Measurements from ENCODE around the gene LRTM2. TPM values are rescaled to one million over a fixed set of nuclear protein-coding genes. Genes with fewer than 3 reads are reported as not detected.

LRTM2 gene
- total and polyA plus RNA-seq, 2 experiments from 2014 or later: not detected

DNA sequence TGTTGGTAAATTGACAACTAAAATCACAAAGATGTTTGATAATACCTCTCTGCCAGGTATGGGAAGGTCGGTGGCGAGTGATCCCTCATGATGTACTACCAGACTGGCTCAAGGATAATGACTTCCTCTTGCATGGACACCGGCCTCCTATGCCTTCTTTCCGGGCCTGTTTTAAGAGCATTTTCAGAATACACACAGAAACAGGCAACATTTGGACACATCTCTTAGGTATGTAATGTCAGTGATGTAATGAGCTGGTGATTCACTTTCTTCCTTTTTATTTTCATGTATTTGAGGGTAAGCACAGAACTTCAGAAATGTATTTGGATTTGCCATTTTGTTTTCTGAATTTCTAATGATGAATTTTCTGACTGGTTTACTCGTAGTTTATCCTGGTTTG lies 42.6 kb upstream of the LRTM2 start:
- no peak for DNase-seq (ENCODE audit: low spot score)
- Histone ChIP-seq H3K9me2 (replicated peaks; ENCODE audit: insufficient read depth) (no peaks in the 10 kb centered on the region), H3K4me3 (no peak overlapping the region), H3K27me3 (no peaks in the 10 kb centered on the region), H3K9me3 (ENCODE audit: low read depth) (no peaks in the 10 kb centered on the region), H3K79me2 (peaks cover 23% of the 10 kb centered on the region), H3K36me3 (replicated peaks; ENCODE audit: insufficient read depth, low read depth) (no peaks in the 10 kb centered on the region), H3K27ac (no peak overlapping the region), H3K4me1 (ENCODE audit: insufficient read depth) (peaks cover 20% of the 10 kb centered on the region), H3K4me2 (no peak overlapping the region), H4K20me1 (ENCODE audit: insufficient read depth, poor library complexity, severe bottlenecking) (peaks cover 2% of the 10 kb centered on the region), H2AFZ (no peak overlapping the region)
- no peak for TF ChIP-seq EZH2phosphoT487 (IDR thresholded peaks at IDR 0.05; ENCODE audit: low read depth, severe bottlenecking, unreplicated experiment)
- no peak for TF ChIP-seq EZH2 (IDR thresholded peaks at IDR 0.05; ENCODE audit: borderline replicate concordance)
- TF ChIP-seq, protein P1, sequence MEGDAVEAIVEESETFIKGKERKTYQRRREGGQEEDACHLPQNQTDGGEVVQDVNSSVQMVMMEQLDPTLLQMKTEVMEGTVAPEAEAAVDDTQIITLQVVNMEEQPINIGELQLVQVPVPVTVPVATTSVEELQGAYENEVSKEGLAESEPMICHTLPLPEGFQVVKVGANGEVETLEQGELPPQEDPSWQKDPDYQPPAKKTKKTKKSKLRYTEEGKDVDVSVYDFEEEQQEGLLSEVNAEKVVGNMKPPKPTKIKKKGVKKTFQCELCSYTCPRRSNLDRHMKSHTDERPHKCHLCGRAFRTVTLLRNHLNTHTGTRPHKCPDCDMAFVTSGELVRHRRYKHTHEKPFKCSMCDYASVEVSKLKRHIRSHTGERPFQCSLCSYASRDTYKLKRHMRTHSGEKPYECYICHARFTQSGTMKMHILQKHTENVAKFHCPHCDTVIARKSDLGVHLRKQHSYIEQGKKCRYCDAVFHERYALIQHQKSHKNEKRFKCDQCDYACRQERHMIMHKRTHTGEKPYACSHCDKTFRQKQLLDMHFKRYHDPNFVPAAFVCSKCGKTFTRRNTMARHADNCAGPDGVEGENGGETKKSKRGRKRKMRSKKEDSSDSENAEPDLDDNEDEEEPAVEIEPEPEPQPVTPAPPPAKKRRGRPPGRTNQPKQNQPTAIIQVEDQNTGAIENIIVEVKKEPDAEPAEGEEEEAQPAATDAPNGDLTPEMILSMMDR (IDR thresholded peaks at IDR 0.05; ENCODE audit: poor library complexity): no peak
- 93% methylated on average over 5 of the region's 5 CpGs for WGBS (ENCODE audit: low lambda C conversion rate, missing lambda C conversion rate)

DNA sequence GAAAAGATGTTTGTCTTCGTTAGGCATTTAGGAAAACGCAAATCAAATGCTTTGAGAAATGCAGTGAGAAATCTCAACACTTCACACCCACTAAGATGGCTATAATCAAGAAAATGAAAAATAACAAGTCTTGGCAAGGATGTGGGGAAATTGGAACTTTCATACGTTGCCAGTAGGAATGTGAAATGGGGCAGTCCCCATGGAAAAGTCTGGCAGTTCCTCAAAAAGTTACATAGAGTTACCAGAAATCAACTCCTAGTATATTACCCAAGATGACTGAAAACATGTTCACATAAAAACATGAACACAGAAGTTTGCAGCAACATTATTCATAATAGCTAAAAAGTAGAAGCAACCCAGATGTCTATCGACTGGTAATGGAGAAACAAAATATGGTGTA lies 41.5 kb upstream of the LRTM2 start:
- DNase-seq (ENCODE audit: low spot score): no peak
- no peaks in the 10 kb centered on the region for H3K36me3 ChIP-seq (replicated peaks; ENCODE audit: insufficient read depth, low read depth)
- peaks cover 21% of the 10 kb centered on the region for H3K79me2 ChIP-seq
- WGBS (ENCODE audit: low lambda C conversion rate, missing lambda C conversion rate): 96% methylated on average over 4 of the region's 4 CpGs
- H3K27me3 ChIP-seq: no peaks in the 10 kb centered on the region
- H3K9me2 ChIP-seq (replicated peaks; ENCODE audit: insufficient read depth): no peaks in the 10 kb centered on the region
- TF ChIP-seq, protein P1 (IDR thresholded peaks at IDR 0.05; ENCODE audit: poor library complexity): no peak
- TF ChIP-seq EZH2 (IDR thresholded peaks at IDR 0.05; ENCODE audit: borderline replicate concordance): no peak
- no peak for TF ChIP-seq EZH2phosphoT487 (IDR thresholded peaks at IDR 0.05; ENCODE audit: low read depth, severe bottlenecking, unreplicated experiment)
- H3K4me2 ChIP-seq: no peak overlapping the region
- no peaks in the 10 kb centered on the region for H3K9me3 ChIP-seq (ENCODE audit: low read depth)
- no peak overlapping the region for H3K4me3 ChIP-seq
- no peak overlapping the region for H2AFZ ChIP-seq
- peaks cover 20% of the 10 kb centered on the region for H3K4me1 ChIP-seq (ENCODE audit: insufficient read depth)
- H3K27ac ChIP-seq: no peak overlapping the region
- H4K20me1 ChIP-seq (ENCODE audit: insufficient read depth, poor library complexity, severe bottlenecking): peaks cover 2% of the 10 kb centered on the region

DNA sequence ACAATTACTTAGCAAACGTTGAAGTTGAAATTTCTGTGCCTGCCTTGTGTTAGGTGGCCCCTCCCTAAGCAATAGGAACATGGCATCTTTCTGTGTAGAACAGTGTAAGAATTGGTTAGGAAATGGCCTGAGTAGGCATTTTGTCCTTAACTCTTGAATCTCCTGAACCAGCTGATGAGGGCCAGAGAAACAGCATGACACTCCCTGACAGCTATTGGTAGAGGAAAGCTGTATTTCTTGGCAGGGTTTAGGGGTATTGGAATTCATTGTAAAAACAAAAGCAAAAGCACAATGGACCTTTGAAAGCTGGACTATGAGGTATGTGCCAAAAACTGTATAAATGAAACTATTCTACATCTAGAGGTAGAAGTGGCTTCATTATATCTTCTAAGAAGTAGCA lies 40.6 kb upstream of the LRTM2 start:
- no peaks in the 10 kb centered on the region for H3K9me2 ChIP-seq (replicated peaks; ENCODE audit: insufficient read depth)
- peaks cover 20% of the 10 kb centered on the region for H3K4me1 ChIP-seq (ENCODE audit: insufficient read depth)
- no peaks in the 10 kb centered on the region for H3K36me3 ChIP-seq (replicated peaks; ENCODE audit: insufficient read depth, low read depth)
- H3K4me3 ChIP-seq: no peak overlapping the region
- 74% methylated on average over 1 of the region's 1 CpG for WGBS (ENCODE audit: low lambda C conversion rate, missing lambda C conversion rate)
- H3K4me2 ChIP-seq: no peak overlapping the region
- no peak for DNase-seq (ENCODE audit: low spot score)
- H3K9me3 ChIP-seq (ENCODE audit: low read depth): no peaks in the 10 kb centered on the region
- H3K27ac ChIP-seq: no peak overlapping the region
- H3K79me2 ChIP-seq: peaks cover 20% of the 10 kb centered on the region
- no peaks in the 10 kb centered on the region for H3K27me3 ChIP-seq
- H2AFZ ChIP-seq: no peak overlapping the region
- TF ChIP-seq EZH2 (IDR thresholded peaks at IDR 0.05; ENCODE audit: borderline replicate concordance) (no peak), EZH2phosphoT487 (IDR thresholded peaks at IDR 0.05; ENCODE audit: low read depth, severe bottlenecking, unreplicated experiment) (no peak)
- TF ChIP-seq, protein P1 (IDR thresholded peaks at IDR 0.05; ENCODE audit: poor library complexity): no peak
- peaks cover 2% of the 10 kb centered on the region for H4K20me1 ChIP-seq (ENCODE audit: insufficient read depth, poor library complexity, severe bottlenecking)

DNA sequence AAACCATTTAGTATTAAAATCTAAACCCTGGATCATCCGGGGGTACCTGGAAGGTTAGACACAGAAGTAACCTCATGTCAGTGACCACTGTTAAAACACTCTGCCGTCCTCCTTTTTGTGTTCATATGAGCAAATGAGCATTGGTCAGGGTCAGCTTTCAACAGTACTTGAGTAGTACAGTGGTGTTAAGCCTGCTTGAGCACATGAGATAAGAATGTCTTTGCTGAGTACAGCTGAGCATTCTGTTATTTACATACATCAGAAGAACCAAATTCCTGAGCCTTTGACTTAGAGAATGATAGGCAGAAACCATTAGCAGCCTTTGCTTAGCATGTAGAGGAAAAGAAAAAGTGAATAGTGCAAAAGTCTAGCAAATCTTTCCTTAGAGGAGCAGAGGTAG lies 38.6 kb upstream of the LRTM2 start:
- no peaks in the 10 kb centered on the region for H3K36me3 ChIP-seq (replicated peaks; ENCODE audit: insufficient read depth, low read depth)
- no peak overlapping the region for H2AFZ ChIP-seq
- peaks cover 13% of the 10 kb centered on the region for H3K4me1 ChIP-seq (ENCODE audit: insufficient read depth)
- no peaks in the 10 kb centered on the region for H3K9me3 ChIP-seq (ENCODE audit: low read depth)
- H3K4me2 ChIP-seq: no peak overlapping the region
- no peaks in the 10 kb centered on the region for H3K27me3 ChIP-seq
- H3K4me3 ChIP-seq: no peak overlapping the region
- no peak overlapping the region for H3K27ac ChIP-seq
- H3K9me2 ChIP-seq (replicated peaks; ENCODE audit: insufficient read depth): no peaks in the 10 kb centered on the region
- TF ChIP-seq EZH2 (IDR thresholded peaks at IDR 0.05; ENCODE audit: borderline replicate concordance) (no peak), EZH2phosphoT487 (IDR thresholded peaks at IDR 0.05; ENCODE audit: low read depth, severe bottlenecking, unreplicated experiment) (no peak)
- TF ChIP-seq, protein P1 (IDR thresholded peaks at IDR 0.05; ENCODE audit: poor library complexity): no peak
- WGBS (ENCODE audit: low lambda C conversion rate, missing lambda C conversion rate): 31% methylated on average over 2 of the region's 2 CpGs
- no peak for DNase-seq (ENCODE audit: low spot score)
- peaks cover 2% of the 10 kb centered on the region for H4K20me1 ChIP-seq (ENCODE audit: insufficient read depth, poor library complexity, severe bottlenecking)
- peaks cover 20% of the 10 kb centered on the region for H3K79me2 ChIP-seq
